GM23338 (cell line): ENCODE data around the gene CABYR. TPM values are rescaled to one million over a fixed set of nuclear protein-coding genes. Genes with fewer than 3 reads are reported as not detected.

ENCODE experiments used
- ATAC-seq: fragments of 200-7000 bp; cut with Tn5 transposase; 3 replicates; pipeline ENCODE4 v1.9.1; 2020
- DNase-seq: peaks from one replicate; pipeline ENCODE4 v3.0.0-alpha.2; 2015; ENCODE audit warnings: low spot score
- H2AFZ ChIP-seq: fragments of 200-600 bp; sonication (generic); 2 replicates; pipeline ENCODE4 v1.8.0; 2016; ENCODE audit warnings: antibody characterized with exemption, mild to moderate bottlenecking, moderate library complexity
- H3F3A ChIP-seq: fragments of 200-600 bp; sonication (generic); replicated peaks from 2 replicates; pipeline ENCODE4 v1.8.0; 2017; ENCODE audit warnings: antibody characterized with exemption, mixed run types, low read depth
- H3K27ac ChIP-seq: fragments of 200-600 bp; sonication (generic); 2 replicates; pipeline ENCODE4 v1.6.1; 2016; ENCODE audit warnings: low read depth
- H3K27me3 ChIP-seq: fragments of 200-600 bp; sonication (generic); 2 replicates; pipeline ENCODE4 v1.8.0; 2016; ENCODE audit warnings: mild to moderate bottlenecking, mixed run types, moderate library complexity; ENCODE audit not compliant: insufficient read depth
- H3K36me3 ChIP-seq: fragments of 200-600 bp; sonication (generic); 2 replicates; pipeline ENCODE4 v1.8.0; 2016; ENCODE audit warnings: mild to moderate bottlenecking; ENCODE audit not compliant: insufficient read depth
- H3K4me1 ChIP-seq: fragments of 200-600 bp; sonication (generic); 2 replicates; pipeline ENCODE4 v1.8.0; 2016; ENCODE audit warnings: mild to moderate bottlenecking, moderate library complexity; ENCODE audit not compliant: insufficient read depth
- H3K4me2 ChIP-seq: fragments of 200-600 bp; sonication (generic); 2 replicates; pipeline ENCODE4 v1.7.1; 2017; ENCODE audit warnings: mixed run types
- H3K4me3 ChIP-seq: fragments of 200-600 bp; sonication (generic); 2 replicates; pipeline ENCODE4 v1.6.1; 2016; ENCODE audit warnings: mixed run types
- H3K79me2 ChIP-seq: fragments of 200-600 bp; sonication (generic); replicated peaks from 2 replicates; pipeline ENCODE4 v1.8.0; 2017; ENCODE audit warnings: mild to moderate bottlenecking; ENCODE audit not compliant: insufficient read depth
- H3K9me2 ChIP-seq: fragments of 200-600 bp; sonication (generic); 2 replicates; pipeline ENCODE4 v1.8.0; 2017; ENCODE audit not compliant: insufficient read depth
- H4K20me1 ChIP-seq: fragments of 200-600 bp; sonication (generic); replicated peaks from 2 replicates; pipeline ENCODE4 v1.8.0; 2017; ENCODE audit warnings: mild to moderate bottlenecking; ENCODE audit not compliant: insufficient read depth
- H3K27ac Mint-ChIP-seq: 2 replicates; pipeline ENCODE4 v1.8.0; 2020; ENCODE audit warnings: inconsistent platforms, mild to moderate bottlenecking, moderate library complexity, mixed read lengths
- H3K27me3 Mint-ChIP-seq: 3 replicates; pipeline ENCODE4 v1.8.0; 2022; ENCODE audit warnings: low read depth, mild to moderate bottlenecking, moderate library complexity, mixed read lengths, inconsistent platforms; ENCODE audit not compliant: insufficient read depth, poor library complexity
- H3K36me3 Mint-ChIP-seq: 3 replicates; pipeline ENCODE4 v1.8.0; 2021; ENCODE audit warnings: low read depth, mild to moderate bottlenecking, inconsistent platforms, moderate library complexity, mixed read lengths
- H3K4me1 Mint-ChIP-seq: 3 replicates; pipeline ENCODE4 v1.8.0; 2020; ENCODE audit warnings: mild to moderate bottlenecking, inconsistent platforms, mixed read lengths
- H3K4me3 Mint-ChIP-seq: 3 replicates; pipeline ENCODE4 v1.8.0; 2021; ENCODE audit warnings: moderate library complexity, mild to moderate bottlenecking, inconsistent platforms, mixed read lengths
- H3K9me3 Mint-ChIP-seq: 3 replicates; pipeline ENCODE4 v1.8.0; 2020; ENCODE audit warnings: moderate library complexity, mild to moderate bottlenecking, inconsistent platforms, mixed read lengths
- CREB1 ChIP-seq: fragments of 250-450 bp; sonication (Bioruptor Pico); IDR thresholded peaks from 2 replicates; pipeline ENCODE4 v1.5.0; 2020; ENCODE audit warnings: low read depth, mild to moderate bottlenecking, moderate library complexity
- CTCF ChIP-seq, 2 experiments: fragments of 200-600 bp in 1 of 2; sonication (generic) in 1 of 2; conservative IDR thresholded peaks; 2 replicates each; pipeline versions ENCODE4 v1.5.1 to v1.6.1; 2016 to 2017; ENCODE audit warnings: antibody characterized with exemption in 2 of 2, low read depth in 2 of 2, mild to moderate bottlenecking in 2 of 2, moderate library complexity in 1 of 2
- ETS1 ChIP-seq: IDR thresholded peaks from 2 replicates; pipeline ENCODE4 v1.6.1; 2016; ENCODE audit warnings: antibody characterized with exemption
- EZH2 ChIP-seq: fragments of 200-600 bp; sonication (generic); IDR thresholded peaks from one replicate; pipeline ENCODE4 v1.8.0; 2017; ENCODE audit warnings: antibody characterized with exemption, mild to moderate bottlenecking, low read depth; ENCODE audit not compliant: unreplicated experiment
- EZH2phosphoT487 ChIP-seq: fragments of 200-600 bp; sonication (generic); IDR thresholded peaks from one replicate; pipeline ENCODE4 v1.8.1; 2018; ENCODE audit warnings: antibody characterized with exemption; ENCODE audit not compliant: unreplicated experiment
- NANOG ChIP-seq: IDR thresholded peaks from 2 replicates; pipeline ENCODE4 v1.6.1; 2016; ENCODE audit warnings: antibody characterized with exemption, borderline replicate concordance
- POLR2AphosphoS5 ChIP-seq: IDR thresholded peaks from 2 replicates; pipeline ENCODE4 v1.6.1; 2016; ENCODE audit warnings: antibody characterized with exemption, low read depth
- ZNF331 ChIP-seq: fragments of 250-450 bp; sonication (Bioruptor Pico); IDR thresholded peaks from 2 replicates; pipeline ENCODE4 v1.5.0; 2020; ENCODE audit warnings: low read depth, mild to moderate bottlenecking, moderate library complexity
- ZNF462 ChIP-seq: fragments of 250-450 bp; sonication (Bioruptor Pico); IDR thresholded peaks from 2 replicates; pipeline ENCODE4 v1.5.0; 2020; ENCODE audit warnings: mild to moderate bottlenecking, moderate library complexity
- polyA plus RNA-seq: library from polyadenylated mRNA; unstranded; fragments of >200 nt; fragmentation: Nextera tagmentation; extraction: Ambion mirVana; gene quantifications from 2 replicates; pipeline ENCODE4 v1.2.1, GENCODE V29; 2016
- total RNA-seq: library from RNA; depleted of rRNA; stranded (reverse); fragments of >200 nt; shearing (Covaris generic); gene quantifications from 2 replicates; pipeline ENCODE4 v1.2.3, GENCODE V29; 2014

Gene CABYR
- total and polyA plus RNA-seq, 2 experiments from 2014 or later = 24.0 to 48.4 TPM

- no peak for TF ChIP-seq ETS1
- TF ChIP-seq NANOG = no peak
- no peak for TF ChIP-seq ZNF331 (CRISPR knock-in tag)
- TF ChIP-seq CTCF (conservative IDR thresholded peaks at IDR 0.05; ENCODE audit: low read depth in 2 of 2) = no peak
Measured at GRCh38 chr18:24188120-24188519, 49.3 kb downstream of the CABYR start (continued).

- H3K4me1 Mint-ChIP-seq = peaks cover 22% of the 10 kb centered on the region
- no peaks in the 10 kb centered on the region for H3K79me2 ChIP-seq
- H3K27ac Mint-ChIP-seq = no peak overlapping the region
- H3K27me3 ChIP-seq = no peaks in the 10 kb centered on the region
- H3K4me1 ChIP-seq = peaks cover 3% of the 10 kb centered on the region; the same call in 1 of the 2 replicates
- H3K36me3 Mint-ChIP-seq = no peaks in the 10 kb centered on the region; the same call in 2 of the 3 replicates
- no peak for DNase-seq
- 0 out of 2 replicates have a peak overlapping the region, but pooled peaks have one; percentile 12 for H3K27ac ChIP-seq
- TF ChIP-seq NANOG (no peak), ETS1 (no peak), CREB1 (CRISPR knock-in tag) (no peak), ZNF462 (no peak), EZH2phosphoT487 (no peak), CTCF (conservative IDR thresholded peaks at IDR 0.05; ENCODE audit: low read depth in 2 of 2) (no peak), EZH2 (no peak), POLR2AphosphoS5 (no peak)
- H3F3A ChIP-seq = no peaks in the 10 kb centered on the region
- no peak overlapping the region for H3K4me3 Mint-ChIP-seq
- no peaks in the 10 kb centered on the region; the same call in 1 of the 2 replicates for H4K20me1 ChIP-seq
- H3K9me3 Mint-ChIP-seq = no peaks in the 10 kb centered on the region
- H3K4me3 ChIP-seq = no peak overlapping the region
- ATAC-seq = peak; percentile 23; the same call in 2 of the 3 replicates
- peaks cover 11% of the 10 kb centered on the region for H3K27me3 Mint-ChIP-seq
- no peak overlapping the region for H3K4me2 ChIP-seq
- no peaks in the 10 kb centered on the region for H3K36me3 ChIP-seq
- no peaks in the 10 kb centered on the region for H3K9me2 ChIP-seq
- no peak overlapping the region for H2AFZ ChIP-seq
Measured at GRCh38 chr18:24189007-24189528, 50.2 kb downstream of the CABYR start.
